SU-DHL-6 (cell line): ENCODE results near the gene H2BK1.

Experiments used
- EZH2phosphoT487 ChIP-seq: fragments of 200-600 bp; sonication (generic), shearing (Covaris generic); conservative IDR thresholded peaks from 2 replicates; pipeline ENCODE4 v1.6.1; 2018; ENCODE audit warnings: mild to moderate bottlenecking, antibody characterized with exemption, low read length, moderate library complexity, mixed read lengths
- TF ChIP-seq, protein P1 (sequence below): fragments of 200-600 bp; sonication (generic); IDR thresholded peaks from one replicate; pipeline ENCODE4 v1.5.1; 2017; ENCODE audit warnings: antibody characterized with exemption, mild to moderate bottlenecking, low read length, moderate library complexity; ENCODE audit not compliant: insufficient read depth, poor library complexity, severe bottlenecking

DNA sequence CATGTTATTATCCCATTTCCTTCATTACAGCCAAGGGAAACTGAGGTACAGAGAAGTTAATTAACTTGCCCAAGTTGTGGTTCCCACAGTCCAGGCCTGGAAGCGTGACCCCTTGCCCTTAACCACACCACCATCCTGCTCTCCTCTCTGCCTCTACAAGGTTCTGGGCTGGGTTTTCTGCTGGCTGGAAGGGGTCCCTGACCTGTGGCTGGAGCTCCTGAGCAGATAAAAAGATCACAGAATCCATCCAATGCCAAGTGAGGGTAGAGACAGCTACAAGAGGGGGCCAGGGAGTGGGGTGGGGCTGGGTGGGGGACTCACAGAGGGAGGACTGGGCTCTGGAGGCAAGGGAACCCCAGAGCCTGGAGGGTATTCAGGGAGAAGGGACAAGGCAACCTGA lies 33.0 kb downstream of the H2BK1 start:
- TF ChIP-seq, protein P1, sequence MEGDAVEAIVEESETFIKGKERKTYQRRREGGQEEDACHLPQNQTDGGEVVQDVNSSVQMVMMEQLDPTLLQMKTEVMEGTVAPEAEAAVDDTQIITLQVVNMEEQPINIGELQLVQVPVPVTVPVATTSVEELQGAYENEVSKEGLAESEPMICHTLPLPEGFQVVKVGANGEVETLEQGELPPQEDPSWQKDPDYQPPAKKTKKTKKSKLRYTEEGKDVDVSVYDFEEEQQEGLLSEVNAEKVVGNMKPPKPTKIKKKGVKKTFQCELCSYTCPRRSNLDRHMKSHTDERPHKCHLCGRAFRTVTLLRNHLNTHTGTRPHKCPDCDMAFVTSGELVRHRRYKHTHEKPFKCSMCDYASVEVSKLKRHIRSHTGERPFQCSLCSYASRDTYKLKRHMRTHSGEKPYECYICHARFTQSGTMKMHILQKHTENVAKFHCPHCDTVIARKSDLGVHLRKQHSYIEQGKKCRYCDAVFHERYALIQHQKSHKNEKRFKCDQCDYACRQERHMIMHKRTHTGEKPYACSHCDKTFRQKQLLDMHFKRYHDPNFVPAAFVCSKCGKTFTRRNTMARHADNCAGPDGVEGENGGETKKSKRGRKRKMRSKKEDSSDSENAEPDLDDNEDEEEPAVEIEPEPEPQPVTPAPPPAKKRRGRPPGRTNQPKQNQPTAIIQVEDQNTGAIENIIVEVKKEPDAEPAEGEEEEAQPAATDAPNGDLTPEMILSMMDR = no peak
- TF ChIP-seq EZH2phosphoT487 = no peak
